ENCODE results near the gene ZNF547.

Gene ZNF547

GRCh38 chr19:57342582-57342981, 20.8 kb upstream of the ZNF547 start:
- TF ChIP-seq CTCF (IDR thresholded peaks at IDR 0.05; ENCODE audit: insufficient read depth, low read length, poor library complexity, severe bottlenecking), result no peak
- Histone ChIP-seq H3K4me3 (replicated peaks; ENCODE audit: low read depth, low read length) (no peak overlapping the region), H3K27me3 (replicated peaks; ENCODE audit: control insufficient read depth, insufficient read depth, low read length) (no peaks in the 10 kb centered on the region), H3K36me3 (ENCODE audit: control insufficient read depth, insufficient read depth, low read length) (no peaks in the 10 kb centered on the region; the same call in 1 of the 2 replicates)
- DNase-seq (ENCODE audit: extremely low read depth, insufficient read length), result no peak

- no peak for DNase-seq (ENCODE audit: extremely low read depth, insufficient read length)
- no peak for TF ChIP-seq CTCF (IDR thresholded peaks at IDR 0.05; ENCODE audit: insufficient read depth, low read length, poor library complexity, severe bottlenecking)
These were observed 15.2 kb upstream of the ZNF547 start for GRCh38 chr19:57348136-57348535.

GRCh38 chr19:57350877-57351805, 12.2 kb upstream of the ZNF547 start, which contains the start of gene ZNF304:
TSS of gene ZNF304 (plus strand) at chr19:57351271. CDS start at chr19:57351665, 394 bp downstream.
- H3K27me3 ChIP-seq (replicated peaks; ENCODE audit: control insufficient read depth, insufficient read depth, low read length), result no peaks in the 10 kb centered on the region
- DNase-seq (ENCODE audit: extremely low read depth, insufficient read length), result peak; percentile 81
- TF ChIP-seq CTCF (IDR thresholded peaks at IDR 0.05; ENCODE audit: insufficient read depth, low read length, poor library complexity, severe bottlenecking), result no peak
- peak within 1 kb of the TSS; percentile 98 for H3K4me3 ChIP-seq (replicated peaks; ENCODE audit: low read depth, low read length)
- peaks cover 10% of the 10 kb centered on the region for H3K36me3 ChIP-seq (ENCODE audit: control insufficient read depth, insufficient read depth, low read length)

More at GRCh38 chr19:57348136-57348535, 15.2 kb upstream of the ZNF547 start:
- no peaks in the 10 kb centered on the region for H3K36me3 ChIP-seq (ENCODE audit: control insufficient read depth, insufficient read depth, low read length)
- no peak overlapping the region for H3K4me3 ChIP-seq (replicated peaks; ENCODE audit: low read depth, low read length)
- H3K27me3 ChIP-seq (replicated peaks; ENCODE audit: control insufficient read depth, insufficient read depth, low read length), result no peaks in the 10 kb centered on the region

- Histone ChIP-seq H3K36me3 (ENCODE audit: control insufficient read depth, insufficient read depth, low read length) (peaks cover 14% of the 10 kb centered on the region), H3K4me3 (replicated peaks; ENCODE audit: low read depth, low read length) (peak overlapping the region; percentile 98), H3K27me3 (replicated peaks; ENCODE audit: control insufficient read depth, insufficient read depth, low read length) (no peaks in the 10 kb centered on the region)
- TF ChIP-seq CTCF (IDR thresholded peaks at IDR 0.05; ENCODE audit: insufficient read depth, low read length, poor library complexity, severe bottlenecking), result no peak
- no peak for DNase-seq (ENCODE audit: extremely low read depth, insufficient read length)
These were observed 11.5 kb upstream of the ZNF547 start for GRCh38 chr19:57351867-57352266.

- TF ChIP-seq CTCF (IDR thresholded peaks at IDR 0.05; ENCODE audit: insufficient read depth, low read length, poor library complexity, severe bottlenecking), result no peak
- Histone ChIP-seq H3K4me3 (replicated peaks; ENCODE audit: low read depth, low read length) (no peak overlapping the region), H3K27me3 (replicated peaks; ENCODE audit: control insufficient read depth, insufficient read depth, low read length) (no peaks in the 10 kb centered on the region), H3K36me3 (ENCODE audit: control insufficient read depth, insufficient read depth, low read length) (peaks cover 29% of the 10 kb centered on the region)
- no peak for DNase-seq (ENCODE audit: extremely low read depth, insufficient read length)
These were observed 7.4 kb upstream of the ZNF547 start for GRCh38 chr19:57355916-57356315.
